ENCODE results near the gene TMEM91. TPM values are rescaled to one million over a fixed set of nuclear protein-coding genes. Genes with fewer than 3 reads are reported as not detected.

The TMEM91 gene
- total and polyA plus RNA-seq, 9 of the 15 experiments (the other 6 are each of a cell fraction or from before 2014, with no cell fraction given): 1.2 to 5.2 (median 2.7) TPM

GRCh38 chr19:41407271-41407670, 30.9 kb downstream of the TMEM91 start:
- no peak overlapping the region for H3K4me2 ChIP-seq (ENCODE audit: insufficient read depth, low read length)
- H3K27ac ChIP-seq (ENCODE audit: extremely low read depth, low read depth, low read length): no peak overlapping the region
- BruUV-seq (replicated peaks): no TSS peak
- H3K36me3 ChIP-seq (ENCODE audit: control insufficient read depth, insufficient read depth, low read length): peaks cover 8% of the 10 kb centered on the region; the same call in 1 of the 3 replicates
- H3K79me2 ChIP-seq (ENCODE audit: control insufficient read depth, insufficient read depth, low read length): no peaks in the 10 kb centered on the region
- no peaks in the 10 kb centered on the region for H3K9me3 ChIP-seq (replicated peaks; ENCODE audit: control insufficient read depth, insufficient read depth, low read depth, low read length)
- in situ Hi-C loops (cut with MboI) (no loop called here), intact Hi-C loops (cut with micrococcal nuclease) (no loop called here)
- ATAC-seq (no peak), FAIRE-seq (peak; percentile 48), DNase-seq (ENCODE audit: extremely low read depth in 1 of 4, low spot score in 3 of 4) (no peak)
- H3K4me3 ChIP-seq: no peak overlapping the region
- CTCF ChIA-PET (ENCODE audit: low intra/inter-chr PET ratio): no interaction called here
- 46% methylated on average over 3 of the region's 4 CpGs for WGBS (ENCODE audit: insufficient coverage, low coverage, missing lambda C conversion rate)
- no peaks in the 10 kb centered on the region for H3K9me1 ChIP-seq (ENCODE audit: control insufficient read depth, insufficient read depth, low read length)
- TF ChIP-seq ARID3A (IDR thresholded peaks at IDR 0.05; ENCODE audit: borderline replicate concordance, low read depth, low read length): no peak
- TF ChIP-seq NCOA2 (IDR thresholded peaks at IDR 0.05; ENCODE audit: partially characterized antibody in 2 of 2): no peak
- TF ChIP-seq HNRNPL (IDR thresholded peaks at IDR 0.05; ENCODE audit: low read depth, low read length): no peak
- TF ChIP-seq GATA2 (CRISPR knock-in tag; IDR thresholded peaks at IDR 0.05): no peak
- TF ChIP-seq RAD51 (IDR thresholded peaks at IDR 0.05; ENCODE audit: borderline replicate concordance, low read depth): no peak
- TF ChIP-seq SRSF7 (optimal IDR thresholded peaks at IDR 0.05; ENCODE audit: low read depth, low read length): no peak
- TF ChIP-seq ZNF121 (CRISPR knock-in tag; conservative IDR thresholded peaks at IDR 0.05): no peak
- TF ChIP-seq PHB (CRISPR knock-in tag; IDR thresholded peaks at IDR 0.05): no peak
- TF ChIP-seq TCF7L2 (IDR thresholded peaks at IDR 0.05; ENCODE audit: low read depth, low read length): no peak
- no peak for TF ChIP-seq SAFB2 (IDR thresholded peaks at IDR 0.05; ENCODE audit: borderline replicate concordance, low read depth, low read length, severe bottlenecking)
- TF ChIP-seq ZBTB33 (CRISPR knock-in tag; IDR thresholded peaks at IDR 0.05): no peak
- no peak for TF ChIP-seq DMBX1 (CRISPR knock-in tag; IDR thresholded peaks at IDR 0.05; ENCODE audit: borderline replicate concordance)
- TF ChIP-seq RB1 (IDR thresholded peaks at IDR 0.05; ENCODE audit: low read depth): no peak
- TF ChIP-seq EP400 (IDR thresholded peaks at IDR 0.05): no peak
- no peak for TF ChIP-seq ZBED1 (IDR thresholded peaks at IDR 0.05)
- POLR2A ChIA-PET: interaction anchor here (1.0 to 2.4 kb wide), 6 partner anchors 9 to 33 kb away, joined by 3 to 12 read pairs (median 6); partner anchors contain the start of genes B3GNT8 and BCKDHA
- no peaks in the 10 kb centered on the region for H4K20me1 ChIP-seq (replicated peaks; ENCODE audit: control insufficient read depth, insufficient read depth, low read length)
- no peak overlapping the region for H2AFZ ChIP-seq (ENCODE audit: low read depth, low read length)
- no peaks in the 10 kb centered on the region for H3K27me3 ChIP-seq (ENCODE audit: control insufficient read depth in 2 of 2, insufficient read depth in 2 of 2, low read length in 2 of 2)
- H3K9ac ChIP-seq (ENCODE audit: insufficient read depth in 1 of 2, low read depth in 2 of 2, low read length in 2 of 2): no peak overlapping the region; a peak in 1 of 4 replicates
- peaks cover 7 to 12% of the 10 kb centered on the region in 2 experiments; a peak in 4 of 5 replicates for H3K4me1 ChIP-seq (replicated peaks in 1 of 2; ENCODE audit: control insufficient read depth in 2 of 2, insufficient read depth in 2 of 2, low read length in 2 of 2)

Data from K562 (cell line).